H1 (cell line): ENCODE data around the gene ENO4. TPM values are rescaled to one million over a fixed set of nuclear protein-coding genes. Genes with fewer than 3 reads are reported as not detected.

ENCODE experiments used
- CTCF ChIA-PET: fragments of 300-600 bp; sonication (Branson Sonifier 250); formaldehyde crosslinking; loops from one replicate; lab custom pipeline; 2021; ENCODE audit not compliant: partially characterized antibody; lab: Charles Lee
- POLR2A ChIA-PET: fragments of 300-600 bp; sonication (Branson Sonifier 250); formaldehyde crosslinking; loops from one replicate; lab custom pipeline; 2021; ENCODE audit warnings: inconsistent platforms; ENCODE audit not compliant: partially characterized antibody; lab: Charles Lee
- DNase-seq, 2 experiments: peaks; one replicate each; pipeline versions ENCODE4 v3.0.0 to v3.0.0-alpha.2; 2010 to 2022; ENCODE audit warnings: low spot score in 2 of 2, low read depth in 1 of 2, mixed read lengths in 1 of 2
- FAIRE-seq: peaks from 2 replicates; lab custom pipeline; 2011; peaks lifted over from hg19 to GRCh38; lab: Jason Lieb, UNC
- H2AFZ ChIP-seq: 2 replicates; pipeline ENCODE4 v1.8.1; 2012; ENCODE audit warnings: low read length, inconsistent platforms
- H2AK5ac ChIP-seq: 2 replicates; pipeline ENCODE4 v1.6.1; 2013; ENCODE audit warnings: low read depth, low read length
- H2BK120ac ChIP-seq: replicated peaks from 2 replicates; pipeline ENCODE3; 2013; ENCODE audit warnings: low read depth, low read length, inconsistent platforms
- H2BK12ac ChIP-seq: 2 replicates; pipeline ENCODE4 v1.6.1; 2013; ENCODE audit warnings: low read depth, low read length
- H2BK15ac ChIP-seq: 2 replicates; pipeline ENCODE4 v1.6.1; 2013; ENCODE audit warnings: low read length
- H2BK20ac ChIP-seq: 2 replicates; pipeline ENCODE4 v1.6.1; 2013; ENCODE audit warnings: low read length
- H2BK5ac ChIP-seq: 2 replicates; pipeline ENCODE4 v1.6.1; 2013; ENCODE audit warnings: low read depth, low read length
- H3K14ac ChIP-seq: 2 replicates; pipeline ENCODE4 v1.6.1; 2013; ENCODE audit warnings: inconsistent platforms; ENCODE audit not compliant: insufficient read length
- H3K18ac ChIP-seq: 2 replicates; pipeline ENCODE4 v1.6.1; 2013; ENCODE audit warnings: low read length; ENCODE audit errors: extremely low read depth
- H3K23ac ChIP-seq: 2 replicates; pipeline ENCODE4 v1.6.1; 2013; ENCODE audit warnings: inconsistent platforms; ENCODE audit not compliant: insufficient read length
- H3K23me2 ChIP-seq: 2 replicates; pipeline ENCODE4 v1.6.1; 2013; ENCODE audit warnings: low read depth, low read length
- H3K27ac ChIP-seq: 2 replicates; pipeline ENCODE4 v1.6.1; 2011; ENCODE audit warnings: low read depth, low read length, inconsistent platforms
- H3K27me3 ChIP-seq, 4 experiments: replicated peaks in 1 of 4; 1 replicate in 1 of 4; 2 replicates in 3 of 4; pipeline versions ENCODE4 v1.6.1 to v1.8.1; 2011 to 2013; ENCODE audit warnings: low read length in 3 of 4, mild to moderate bottlenecking in 3 of 4, inconsistent platforms in 2 of 4, mixed read lengths in 2 of 4, moderate library complexity in 1 of 4; ENCODE audit not compliant: control insufficient read depth in 3 of 4, insufficient read depth in 3 of 4; ENCODE audit errors: extremely low read depth in 1 of 4
- H3K36me3 ChIP-seq, 4 experiments: 2 replicates each; pipeline versions ENCODE4 v1.6.1 to v1.8.1; 2011 to 2013; ENCODE audit warnings: mild to moderate bottlenecking in 4 of 4, low read length in 3 of 4, moderate library complexity in 2 of 4, control low read depth in 1 of 4, inconsistent platforms in 1 of 4; ENCODE audit not compliant: insufficient read depth in 4 of 4, control insufficient read depth in 2 of 4
- H3K4ac ChIP-seq: replicated peaks from 2 replicates; pipeline ENCODE3; 2013; ENCODE audit warnings: low read length, low read depth, mixed read lengths, inconsistent platforms; ENCODE audit not compliant: insufficient read length
- H3K4me1 ChIP-seq, 4 experiments: replicated peaks in 1 of 4; 1 replicate in 1 of 4; 2 replicates in 3 of 4; pipeline versions ENCODE4 v1.6.1 to v1.8.1; 2011 to 2013; ENCODE audit warnings: low read length in 3 of 4, inconsistent platforms in 2 of 4, mixed read lengths in 1 of 4; ENCODE audit not compliant: insufficient read depth in 4 of 4, control insufficient read depth in 3 of 4
- H3K4me2 ChIP-seq, 2 experiments: 2 replicates each; pipeline versions ENCODE4 v1.6.1 to v1.8.1; 2011 to 2013; ENCODE audit warnings: low read depth in 2 of 2, low read length in 2 of 2, control low read depth in 1 of 2, inconsistent platforms in 1 of 2, mild to moderate bottlenecking in 1 of 2; ENCODE audit not compliant: insufficient read depth in 1 of 2
- H3K4me3 ChIP-seq, 4 experiments: fragments of 200-600, 300-600 bp in 1 of 4; sonication (generic), shearing (Covaris generic), sonication (Bioruptor Twin) in 1 of 4; 2 replicates each; pipeline versions ENCODE4 v1.5.1 to v1.8.1; 2011 to 2016; ENCODE audit warnings: low read length in 4 of 4, low read depth in 3 of 4, control low read depth in 2 of 4, inconsistent platforms in 2 of 4, mild to moderate bottlenecking in 2 of 4, mixed read lengths in 1 of 4, moderate library complexity in 1 of 4; ENCODE audit not compliant: insufficient read depth in 2 of 4; ENCODE audit errors: extremely low read depth in 1 of 4
- H3K56ac ChIP-seq: replicated peaks from 2 replicates; pipeline ENCODE3; 2013; ENCODE audit warnings: low read depth, mild to moderate bottlenecking, mixed read lengths, low read length, inconsistent platforms; ENCODE audit not compliant: insufficient read length
- H3K79me1 ChIP-seq: 2 replicates; pipeline ENCODE4 v1.6.1; 2013; ENCODE audit warnings: low read depth, low read length, control low read depth
- H3K79me2 ChIP-seq, 2 experiments: 2 replicates each; pipeline versions ENCODE4 v1.6.1 to v1.8.1; 2012 to 2013; ENCODE audit warnings: low read length in 2 of 2, mild to moderate bottlenecking in 2 of 2, inconsistent platforms in 1 of 2; ENCODE audit not compliant: insufficient read depth in 2 of 2, control insufficient read depth in 1 of 2
- H3K9ac ChIP-seq, 4 experiments: replicated peaks in 1 of 4; 1 replicate in 1 of 4; 2 replicates in 3 of 4; pipeline versions ENCODE4 v1.6.1 to v1.8.1; 2011 to 2013; ENCODE audit warnings: low read depth in 3 of 4, low read length in 3 of 4, control low read depth in 2 of 4, mild to moderate bottlenecking in 2 of 4, moderate library complexity in 2 of 4, inconsistent platforms in 1 of 4; ENCODE audit errors: extremely low read depth in 1 of 4
- H3K9me3 ChIP-seq, 2 experiments: 2 replicates each; pipeline versions ENCODE4 v1.6.1 to v1.8.1; 2012 to 2013; ENCODE audit warnings: mild to moderate bottlenecking in 2 of 2, moderate library complexity in 2 of 2, control low read depth in 1 of 2, inconsistent platforms in 1 of 2, low read depth in 1 of 2, low read length in 1 of 2, mixed read lengths in 1 of 2; ENCODE audit not compliant: insufficient read depth in 2 of 2
- H4K20me1 ChIP-seq, 2 experiments: replicated peaks in 1 of 2; 2 replicates each; pipeline versions ENCODE3 to v1.8.1; 2011 to 2013; ENCODE audit warnings: inconsistent platforms in 2 of 2, low read length in 2 of 2, mild to moderate bottlenecking in 1 of 2; ENCODE audit not compliant: insufficient read depth in 2 of 2, control insufficient read depth in 1 of 2
- H4K5ac ChIP-seq: 2 replicates; pipeline ENCODE4 v1.6.1; 2013; ENCODE audit warnings: low read length, low read depth, mixed read lengths, inconsistent platforms; ENCODE audit not compliant: insufficient read length
- H4K8ac ChIP-seq: 2 replicates; pipeline ENCODE4 v1.8.0; 2013; ENCODE audit warnings: mild to moderate bottlenecking, moderate library complexity, low read length, inconsistent platforms; ENCODE audit not compliant: insufficient read depth; ENCODE audit errors: extremely low read depth
- H4K91ac ChIP-seq: replicated peaks from 2 replicates; pipeline ENCODE3; 2013; ENCODE audit warnings: low read length, mixed read lengths, inconsistent platforms; ENCODE audit not compliant: insufficient read length
- ASH2L ChIP-seq: fragments of 200-600, 300-600 bp; sonication (generic); IDR thresholded peaks from one replicate; pipeline ENCODE4 v1.7.1; 2017; ENCODE audit warnings: low read length
- ATF2 ChIP-seq: IDR thresholded peaks from 2 replicates; pipeline ENCODE4 v1.6.1; 2012; ENCODE audit warnings: low read length, inconsistent platforms
- ATF3 ChIP-seq: IDR thresholded peaks from 2 replicates; pipeline ENCODE4 v1.6.1; 2011; ENCODE audit warnings: low read depth, mild to moderate bottlenecking, low read length; ENCODE audit not compliant: insufficient read depth
- BACH1 ChIP-seq: IDR thresholded peaks from 2 replicates; pipeline ENCODE4 v1.6.1; 2012; ENCODE audit warnings: low read length, improper control_type of control experiment
- CHD1 ChIP-seq: IDR thresholded peaks from 2 replicates; pipeline ENCODE4 v1.6.1; 2012; ENCODE audit warnings: low read depth, low read length, improper control_type of control experiment
- CREB1 ChIP-seq: IDR thresholded peaks from 2 replicates; pipeline ENCODE4 v1.6.1; 2012; ENCODE audit warnings: inconsistent platforms
- EGR1 ChIP-seq: IDR thresholded peaks from 2 replicates; pipeline ENCODE4 v1.6.1; 2011; ENCODE audit warnings: low read depth, low read length, borderline replicate concordance
- POLR2A ChIP-seq, 2 experiments: IDR thresholded peaks; 1 replicate in 1 of 2; 2 replicates in 1 of 2; pipeline ENCODE4 v1.6.1; 2011; ENCODE audit warnings: low read depth in 2 of 2, low read length in 2 of 2, mild to moderate bottlenecking in 2 of 2; ENCODE audit errors: control extremely low read depth in 1 of 2
- POLR2AphosphoS5 ChIP-seq: IDR thresholded peaks from 2 replicates; pipeline ENCODE4 v1.6.1; 2011; ENCODE audit warnings: low read depth, low read length
- TAF7 ChIP-seq: optimal IDR thresholded peaks from 2 replicates; pipeline ENCODE3; 2011; ENCODE audit warnings: low read depth, mild to moderate bottlenecking, inconsistent platforms, low read length, moderate library complexity, borderline replicate concordance
- TBP ChIP-seq: IDR thresholded peaks from 2 replicates; pipeline ENCODE4 v1.6.1; 2011; ENCODE audit warnings: low read depth, low read length, improper control_type of control experiment
- TCF12 ChIP-seq: IDR thresholded peaks from 2 replicates; pipeline ENCODE4 v1.6.1; 2011; ENCODE audit warnings: low read depth, mild to moderate bottlenecking, low read length
- TEAD4 ChIP-seq: IDR thresholded peaks from 2 replicates; pipeline ENCODE4 v1.6.1; 2012; ENCODE audit warnings: low read depth, low read length, inconsistent platforms, mixed read lengths
- WGBS, 2 experiments: shearing (Covaris generic) in 1 of 2; methylation state at CpG; one replicate each; pipeline versions ENCODE4 v1.1.6 to v1.1.7; 2013 to 2015; ENCODE audit warnings: low lambda C conversion rate in 2 of 2, mixed read lengths in 2 of 2, inconsistent platforms in 1 of 2, low coverage in 1 of 2, missing lambda C conversion rate in 1 of 2; ENCODE audit not compliant: insufficient replicate concordance in 2 of 2, insufficient coverage in 1 of 2, insufficient read length in 1 of 2; ENCODE audit errors: extremely low coverage in 1 of 2, missing lambda C conversion rate in 1 of 2; 5-methylcytosine and 5-hydroxymethylcytosine counted together
- polyA plus RNA-seq, 7 experiments: library from polyadenylated mRNA; depleted of rRNA in 3 of 7; stranded (reverse) in 5 of 7; unstranded in 2 of 7; fragments of >200 nt in 5 of 7; fragments of 200-250 nt in 2 of 7; gene quantifications; 1 replicate in 5 of 7; 2 replicates in 1 of 7; 4 replicates in 1 of 7; pipeline versions ENCODE4 v1.2.1 to v1.2.3, GENCODE V29; 2011 to 2013; ENCODE audit warnings: missing spikeins in 2 of 7, mixed read lengths in 2 of 7
- total RNA-seq: library from RNA; stranded (reverse); fragmentation: NEBNext Ultra II Directional; extraction: Animal tissue kit (Norgen Biotek cat#: 25700); gene quantifications from 2 replicates; pipeline ENCODE4 v1.2.1, GENCODE V29; 2021

The ENO4 gene
- total and polyA plus RNA-seq, 2 of the 8 experiments (the other 6 are each of a cell fraction or from before 2014, with no cell fraction given): 0.77 TPM; not detected in 1

DNA sequence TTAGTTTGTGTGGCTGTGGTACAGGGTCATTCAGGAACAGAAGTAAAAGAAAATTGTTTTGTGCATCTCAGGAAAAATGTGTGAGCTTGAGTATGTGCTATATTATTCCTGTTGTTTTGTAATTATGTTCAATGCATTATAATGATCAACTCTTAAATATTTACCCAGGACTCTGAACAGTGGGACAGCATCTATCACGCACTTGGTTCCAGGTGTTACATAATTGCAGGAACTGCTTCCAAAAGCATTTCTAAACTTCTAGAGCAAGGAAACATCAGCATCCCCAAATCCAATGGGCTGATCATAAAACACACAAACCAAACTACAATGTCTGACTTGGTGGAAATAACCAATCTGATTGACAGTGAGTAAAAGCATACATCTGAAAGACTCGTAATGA is 26.6 kb downstream of the ENO4 start:
- POLR2A ChIA-PET: interaction anchor here (1.0 kb wide), 1 partner anchor 27 kb away, joined by 3 read pairs; the partner anchor contains the start of gene ENO4
- Histone ChIP-seq H3K4ac (no peak overlapping the region), H3K4me2 (no peak overlapping the region), H2BK12ac (no peak overlapping the region), H3K23me2 (no peaks in the 10 kb centered on the region), H3K4me3 (no peak overlapping the region), H3K36me3 (no peaks in the 10 kb centered on the region; a peak in 2 of 8 replicates), H3K9me3 (peaks cover 0 to 4% of the 10 kb centered on the region in 2 experiments; a peak in 1 of 4 replicates), H4K91ac (no peak overlapping the region), H4K8ac (no peak overlapping the region), H2BK120ac (no peak overlapping the region), H3K18ac (no peak overlapping the region), H2AK5ac (no peak overlapping the region), H3K27ac (no peak overlapping the region), H4K5ac (no peak overlapping the region), H2BK5ac (no peak overlapping the region), H3K9ac (no peak overlapping the region), H3K79me2 (no peaks in the 10 kb centered on the region), H2BK15ac (no peak overlapping the region), H3K23ac (no peak overlapping the region), H2AFZ (no peak overlapping the region), H4K20me1 (no peaks in the 10 kb centered on the region), H2BK20ac (no peak overlapping the region), H3K56ac (no peak overlapping the region), H3K79me1 (no peaks in the 10 kb centered on the region), H3K4me1 (peaks cover 0 to 18% (median 8%) of the 10 kb centered on the region in 4 experiments; a peak in 5 of 7 replicates), H3K14ac (no peak overlapping the region), H3K27me3 (no peaks in the 10 kb centered on the region)
- 89% methylated on average over 2 of the region's 2 CpGs; no CpG with 5 or more reads in 1 of the 2 experiments for WGBS, 2 experiments
- DNase-seq (no peak), FAIRE-seq (no peak)
- CTCF ChIA-PET: interaction anchor here (1.6 to 3.3 kb wide), 2 partner anchors 67 to 79 kb away, joined by 4 to 13 read pairs; no protein-coding TSS in a partner anchor
- TF ChIP-seq ATF2 (no peak), TCF12 (no peak), ASH2L (no peak), EGR1 (no peak), CREB1 (no peak), CHD1 (no peak), BACH1 (no peak), ATF3 (no peak), TBP (no peak), POLR2AphosphoS5 (no peak), POLR2A (IDR thresholded peaks at IDR 0.05; ENCODE audit: control extremely low read depth in 1 of 2, low read depth in 2 of 2, low read length in 2 of 2) (no peak), TEAD4 (no peak), TAF7 (no peak)
